Muscle layer of colon (tissue), 2 donors: ENCODE results near the gene NEU1.
"Not testable (repeated sequence)": the region's sequence is repeated elsewhere in the genome, so short reads cannot be mapped to it uniquely, and the experiment has no call there.

Experiments
- H3K27ac ChIP-seq: one replicate; pipeline ENCODE4 v1.7.0; 2013; ENCODE audit warnings: low read depth, mild to moderate bottlenecking, low read length, moderate library complexity
- H3K27me3 ChIP-seq, 2 donors: one replicate each; pipeline ENCODE4 v1.7.0; 2013; ENCODE audit warnings: low read length in 2 of 2, mild to moderate bottlenecking in 2 of 2; ENCODE audit not compliant: insufficient read depth in 2 of 2, control insufficient read depth in 1 of 2
- H3K36me3 ChIP-seq: one replicate; pipeline ENCODE4 v1.7.0; 2013; ENCODE audit warnings: mild to moderate bottlenecking, low read length; ENCODE audit not compliant: insufficient read depth
- H3K4me1 ChIP-seq: one replicate; pipeline ENCODE4 v1.7.0; 2013; ENCODE audit warnings: mild to moderate bottlenecking, low read length; ENCODE audit not compliant: insufficient read depth
- H3K4me3 ChIP-seq, 2 donors: one replicate each; pipeline ENCODE4 v1.7.0; 2013; ENCODE audit warnings: low read length in 2 of 2, low read depth in 1 of 2, mild to moderate bottlenecking in 1 of 2, moderate library complexity in 1 of 2
- H3K9ac ChIP-seq: one replicate; pipeline ENCODE4 v1.7.0; 2013; ENCODE audit warnings: low read length
- H3K9me3 ChIP-seq: one replicate; pipeline ENCODE4 v1.7.0; 2013; ENCODE audit warnings: mild to moderate bottlenecking, low read length
- donor health status: abdominal sarcoma.
- donor health status: Adenocarcinoma of cecum.

NEU1 gene

DNA sequence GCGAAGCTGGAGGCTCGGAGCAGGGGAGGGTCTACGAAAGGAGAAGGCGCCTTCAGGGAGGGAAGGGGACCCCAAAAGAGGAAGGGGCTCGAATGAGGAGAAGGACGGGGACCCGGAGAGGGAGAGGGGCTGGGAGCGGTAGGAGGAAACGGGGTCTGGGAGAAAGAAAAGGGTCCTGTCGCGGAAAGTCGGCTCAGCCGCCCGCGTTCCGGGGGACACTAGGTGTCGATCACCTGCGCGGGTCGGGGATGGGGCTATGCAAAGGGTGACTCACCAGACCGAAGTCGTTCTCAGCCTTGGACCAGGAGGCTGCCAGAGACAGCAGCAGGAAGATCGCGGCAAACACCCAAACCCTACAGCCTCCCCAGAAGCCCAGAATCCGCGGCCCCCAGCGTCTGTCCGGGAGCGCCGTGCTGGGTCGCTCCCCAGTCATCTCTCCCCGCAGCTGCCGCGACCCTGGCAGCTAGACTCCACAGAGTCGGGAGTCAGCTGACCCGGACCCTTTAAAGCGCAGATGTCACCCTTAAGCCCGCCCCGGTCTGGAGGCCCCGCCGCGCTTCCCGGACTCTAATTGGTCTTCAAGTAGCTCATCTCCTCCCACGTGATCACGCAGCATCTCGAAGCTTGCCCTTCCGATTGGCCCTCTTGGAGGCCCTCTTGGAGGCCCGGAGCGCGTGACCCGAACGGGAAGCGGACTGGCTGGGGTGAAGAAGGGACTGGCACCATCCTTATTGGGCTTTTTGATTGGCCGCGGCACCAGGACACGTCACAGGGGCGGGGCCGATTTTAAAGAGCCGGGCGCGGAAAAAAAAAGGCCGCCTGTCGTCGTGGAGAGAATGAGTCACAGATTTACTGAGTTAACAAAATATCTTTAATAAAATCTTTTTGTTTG, at the start of gene NEU1:
Gene NEU1, minus strand, starts transcription at position 478 of the 892 bp plus-strand sequence. Its CDS starts 45 bp downstream, at position 433.
- Histone ChIP-seq H3K9me3 (no peaks in the 10 kb centered on the region), H3K4me1 (peaks cover 17% of the 10 kb centered on the region), H3K4me3 (peak within 1 kb of the TSS; percentile 65 to 72), H3K36me3 (peaks cover 25% of the 10 kb centered on the region), H3K9ac (peak within 1 kb of the TSS; percentile 78), H3K27ac (peak within 1 kb of the TSS; percentile 75), H3K27me3 (no peaks in the 10 kb centered on the region)

DNA sequence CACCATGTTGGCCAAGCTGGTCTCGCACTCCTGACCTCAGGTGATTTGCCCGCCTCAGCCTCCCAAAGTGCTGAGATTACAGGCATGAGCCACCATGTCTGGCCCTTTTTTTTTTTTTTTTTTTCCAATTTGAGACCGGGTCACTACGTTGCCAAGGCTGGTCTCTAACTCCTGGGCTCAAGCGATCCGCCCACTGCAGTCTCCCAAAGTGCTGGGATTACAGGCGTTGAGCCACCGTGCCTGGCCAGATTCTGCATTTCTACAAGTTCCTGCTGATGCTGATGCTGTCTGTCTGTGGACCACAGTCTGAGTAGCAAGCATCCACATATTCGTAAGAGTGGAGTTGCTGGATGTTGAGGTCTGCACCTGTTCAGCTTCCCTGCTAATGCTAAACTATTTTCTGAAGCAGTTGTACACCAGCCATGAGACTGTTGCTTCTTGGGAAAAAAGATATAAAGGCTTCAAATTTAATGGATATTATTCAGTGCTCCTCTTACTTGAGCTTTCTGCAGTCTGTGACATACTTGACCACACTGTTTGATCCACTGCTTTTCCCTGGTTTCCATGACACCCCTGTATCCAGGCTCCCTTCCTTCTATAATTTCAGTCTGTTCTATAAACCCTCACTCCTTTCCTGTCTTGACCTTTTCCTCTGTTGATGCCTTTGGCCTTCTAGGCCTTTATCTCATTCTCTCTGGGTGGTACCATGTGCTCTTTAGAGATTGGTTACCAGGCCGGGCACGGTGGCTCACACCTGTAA, 49.4 kb upstream of the NEU1 start:
- Histone ChIP-seq H3K4me3 (no peak overlapping the region), H3K36me3 (no peaks in the 10 kb centered on the region), H3K27me3 (no peaks in the 10 kb centered on the region), H3K27ac (no peak overlapping the region), H3K9ac (no peak overlapping the region), H3K9me3 (no peaks in the 10 kb centered on the region), H3K4me1 (no peaks in the 10 kb centered on the region)

DNA sequence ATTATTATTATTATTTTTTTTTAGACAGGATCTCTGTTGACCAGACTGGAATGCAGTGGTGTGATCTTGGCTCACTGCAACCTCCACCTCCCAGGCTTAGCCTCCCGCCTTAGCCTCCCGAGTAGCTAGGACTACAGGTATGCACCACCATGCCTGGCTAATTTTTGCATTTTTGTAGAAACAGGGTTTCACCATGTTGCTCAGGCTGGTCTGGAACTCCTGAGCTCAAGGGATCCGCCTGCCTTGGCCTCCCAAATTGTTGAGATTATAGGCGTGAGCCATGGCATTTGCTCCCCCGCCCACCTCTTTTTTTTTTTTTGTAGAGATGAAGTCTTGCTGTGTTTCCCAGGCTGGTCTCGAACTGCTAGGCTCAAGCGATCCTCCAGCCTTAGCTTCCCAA, 46.7 kb upstream of the NEU1 start:
- not testable (repeated sequence) for H3K27me3 ChIP-seq, H3K27ac ChIP-seq

GRCh38 chr6:31908791-31909190, 46.2 kb upstream of the NEU1 start:
- Histone ChIP-seq H3K27me3 (no peaks in the 10 kb centered on the region), H3K27ac (no peak overlapping the region), H3K4me1 (peaks cover 2% of the 10 kb centered on the region), H3K9ac (no peak overlapping the region), H3K9me3 (no peaks in the 10 kb centered on the region), H3K36me3 (no peaks in the 10 kb centered on the region), H3K4me3 (no peak overlapping the region)

More for the DNA sequence above, 46.7 kb upstream of the NEU1 start:
- not testable (repeated sequence) for H3K9ac ChIP-seq, H3K36me3 ChIP-seq, H3K4me1 ChIP-seq, H3K9me3 ChIP-seq, H3K4me3 ChIP-seq

DNA sequence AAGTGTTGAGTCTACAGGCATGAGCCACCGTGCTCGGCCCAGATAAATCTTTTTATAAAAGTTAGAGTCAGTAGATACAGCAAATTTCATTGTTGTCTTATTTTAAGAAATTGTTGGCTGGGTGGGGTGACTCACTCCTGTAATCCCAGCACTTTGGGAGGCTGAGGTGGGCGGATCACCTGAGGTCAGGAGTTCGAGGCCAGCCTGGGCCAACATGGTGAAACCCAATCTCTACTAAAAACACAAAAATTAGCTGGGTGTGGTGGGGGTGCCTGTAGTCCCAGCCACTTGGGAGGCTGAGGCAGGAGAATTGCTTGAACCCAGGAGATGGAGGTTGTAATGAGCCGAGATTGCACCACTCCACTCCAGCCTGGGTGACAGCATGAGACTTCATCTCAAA, 45.6 kb upstream of the NEU1 start:
- H3K4me3 ChIP-seq, H3K36me3 ChIP-seq, H3K9ac ChIP-seq, H3K27ac ChIP-seq, H3K4me1 ChIP-seq, H3K9me3 ChIP-seq, H3K27me3 ChIP-seq: not testable (repeated sequence)

GRCh38 chr6:31907158-31907813, 44.7 kb upstream of the NEU1 start:
- no peak overlapping the region for H3K4me3 ChIP-seq
- H3K9ac ChIP-seq = no peak overlapping the region
- no peaks in the 10 kb centered on the region for H3K27me3 ChIP-seq
- H3K27ac ChIP-seq = no peak overlapping the region
- H3K36me3 ChIP-seq = no peaks in the 10 kb centered on the region
- H3K9me3 ChIP-seq = no peaks in the 10 kb centered on the region
- peaks cover 12% of the 10 kb centered on the region for H3K4me1 ChIP-seq

DNA sequence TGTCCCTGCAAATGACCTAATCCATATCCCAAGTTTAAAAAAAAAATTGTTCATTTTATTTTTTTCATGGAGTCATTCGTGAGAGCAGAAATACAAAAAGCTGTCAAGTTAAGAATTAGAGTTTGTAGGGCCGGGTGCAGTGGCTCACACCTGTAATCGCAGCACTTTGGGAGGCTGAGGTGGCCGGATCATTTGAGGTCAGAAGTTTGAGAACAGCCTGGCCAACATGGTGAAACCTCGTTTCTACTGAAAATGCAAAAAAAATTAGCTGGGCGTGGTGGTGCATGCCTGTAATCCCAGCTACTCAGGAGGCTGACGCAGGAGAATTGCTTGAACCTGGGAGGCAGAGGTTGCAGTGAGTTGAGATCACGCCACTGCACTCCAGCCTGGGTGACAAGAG, 44.1 kb upstream of the NEU1 start:
- peaks cover 12% of the 10 kb centered on the region for H3K4me1 ChIP-seq
- H3K9ac ChIP-seq, H3K36me3 ChIP-seq, H3K27me3 ChIP-seq, H3K27ac ChIP-seq, H3K9me3 ChIP-seq, H3K4me3 ChIP-seq: not testable (repeated sequence)

GRCh38 chr6:31906122-31906521, 43.5 kb upstream of the NEU1 start:
- H3K27ac ChIP-seq = no peak overlapping the region
- no peak overlapping the region for H3K4me3 ChIP-seq
- H3K9me3 ChIP-seq = no peaks in the 10 kb centered on the region
- no peak overlapping the region for H3K9ac ChIP-seq
- no peaks in the 10 kb centered on the region for H3K27me3 ChIP-seq
- no peaks in the 10 kb centered on the region for H3K36me3 ChIP-seq
- peaks cover 14% of the 10 kb centered on the region for H3K4me1 ChIP-seq

GRCh38 chr6:31905041-31905440, 42.4 kb upstream of the NEU1 start:
- Histone ChIP-seq H3K27me3 (no peaks in the 10 kb centered on the region), H3K9me3 (no peaks in the 10 kb centered on the region), H3K27ac (no peak overlapping the region), H3K4me1 (peaks cover 19% of the 10 kb centered on the region), H3K36me3 (no peaks in the 10 kb centered on the region), H3K9ac (no peak overlapping the region), H3K4me3 (no peak overlapping the region)

- H3K9ac ChIP-seq = no peak overlapping the region
- H3K9me3 ChIP-seq = no peaks in the 10 kb centered on the region
- peaks cover 26% of the 10 kb centered on the region for H3K4me1 ChIP-seq
- no peaks in the 10 kb centered on the region for H3K36me3 ChIP-seq
- H3K4me3 ChIP-seq = no peak overlapping the region
- peak overlapping the region; percentile 93 for H3K27ac ChIP-seq
- H3K27me3 ChIP-seq = no peaks in the 10 kb centered on the region
Observed at GRCh38 chr6:31903957-31904356, 41.3 kb upstream of the NEU1 start.

- H3K27ac ChIP-seq = peak within 1 kb of the TSS; percentile 93
- peaks cover 32% of the 10 kb centered on the region for H3K4me1 ChIP-seq
- no peaks in the 10 kb centered on the region for H3K36me3 ChIP-seq
- peak within 1 kb of the TSS; percentile 49 for H3K9ac ChIP-seq
- H3K4me3 ChIP-seq = peak within 1 kb of the TSS; percentile 75 to 93
- H3K9me3 ChIP-seq = no peaks in the 10 kb centered on the region
- H3K27me3 ChIP-seq = no peaks in the 10 kb centered on the region
Observed at GRCh38 chr6:31901953-31902643, 39.5 kb upstream of the NEU1 start, which contains the start of gene ZBTB12. ZBTB12 (minus strand) TSS chr6:31902086; CDS start chr6:31901305, 781 bp downstream.
